GM19397 (cell line): ENCODE measurements around the gene ZNRF1.

Source experiments
- ATAC-seq: cut with Tn5 transposase; IDR thresholded peaks from one replicate; pipeline ENCODE4 v1.9.1; 2021; ENCODE audit warnings: mild to moderate bottlenecking, moderate library complexity; ENCODE audit not compliant: unreplicated experiment

ZNRF1 gene

GRCh38 chr16:75058806-75059205, 60.0 kb downstream of the ZNRF1 start:
- no peak for ATAC-seq

GRCh38 chr16:75059411-75059810, 60.6 kb downstream of the ZNRF1 start:
- no peak for ATAC-seq

GRCh38 chr16:75060723-75061122, 61.9 kb downstream of the ZNRF1 start:
- ATAC-seq, result no peak

GRCh38 chr16:75061669-75062068, 62.8 kb downstream of the ZNRF1 start:
- ATAC-seq, result no peak

GRCh38 chr16:75062135-75062975, 63.5 kb downstream of the ZNRF1 start:
- ATAC-seq, result no peak

- ATAC-seq, result no peak
Observed at GRCh38 chr16:75062976-75063346, 64.1 kb downstream of the ZNRF1 start.

- no peak for ATAC-seq
Observed at GRCh38 chr16:75063549-75064088, 64.8 kb downstream of the ZNRF1 start.

- ATAC-seq, result no peak
Observed at GRCh38 chr16:75064403-75065148, 65.8 kb downstream of the ZNRF1 start.

GRCh38 chr16:75065149-75065505, 66.3 kb downstream of the ZNRF1 start:
- ATAC-seq, result no peak

- ATAC-seq, result no peak
Observed at GRCh38 chr16:75065521-75066149, 66.8 kb downstream of the ZNRF1 start.

GRCh38 chr16:75066861-75067447, 68.1 kb downstream of the ZNRF1 start:
- ATAC-seq, result no peak

- ATAC-seq, result no peak
Observed at GRCh38 chr16:75068085-75069031, 69.5 kb downstream of the ZNRF1 start.

GRCh38 chr16:75070012-75070841, 71.4 kb downstream of the ZNRF1 start:
- no peak for ATAC-seq

GRCh38 chr16:75071621-75072020, 72.8 kb downstream of the ZNRF1 start:
- ATAC-seq, result no peak

GRCh38 chr16:75072239-75072947, 73.6 kb downstream of the ZNRF1 start:
- ATAC-seq, result no peak

- no peak for ATAC-seq
Observed at GRCh38 chr16:75073545-75074303, 74.9 kb downstream of the ZNRF1 start.

- no peak for ATAC-seq
Observed at GRCh38 chr16:75074304-75074793, 75.5 kb downstream of the ZNRF1 start.
